ENCODE data around the gene ZFP1. TPM values are rescaled to one million over a fixed set of nuclear protein-coding genes. Genes with fewer than 3 reads are reported as not detected.

ZFP1 gene
- total RNA-seq, 1 donor from 2014 or later: 21.8 TPM

DNA sequence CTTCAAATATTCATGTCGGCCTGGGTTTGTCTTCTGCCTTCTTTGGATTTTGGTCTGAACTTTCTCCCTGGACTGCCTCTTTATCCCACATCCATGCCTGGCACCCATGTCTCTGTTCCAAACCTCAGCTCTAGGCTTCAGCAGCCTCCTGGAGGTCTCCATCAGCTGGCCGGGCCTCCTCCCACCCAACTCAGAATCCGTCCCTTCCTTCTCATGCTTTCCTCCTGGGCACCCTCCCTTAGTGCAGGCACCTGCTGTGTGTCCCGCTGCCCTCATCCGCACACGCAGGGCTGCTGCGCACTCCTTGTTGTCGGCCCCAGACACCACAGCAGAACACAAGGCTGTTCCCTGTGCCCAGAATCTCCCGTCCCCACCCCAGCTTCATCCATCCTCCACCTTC is 45.7 kb upstream of the ZFP1 start:
- Mint-ChIP-seq H3K4me1 (peaks cover 21% of the 10 kb centered on the region), H3K27me3 (ENCODE audit: low read depth) (no peaks in the 10 kb centered on the region), H3K36me3 (peaks cover 10% of the 10 kb centered on the region), H3K4me3 (no peak overlapping the region), H3K9me3 (peaks cover 6% of the 10 kb centered on the region), H3K27ac (no peak overlapping the region)
- TF ChIP-seq, protein P1, sequence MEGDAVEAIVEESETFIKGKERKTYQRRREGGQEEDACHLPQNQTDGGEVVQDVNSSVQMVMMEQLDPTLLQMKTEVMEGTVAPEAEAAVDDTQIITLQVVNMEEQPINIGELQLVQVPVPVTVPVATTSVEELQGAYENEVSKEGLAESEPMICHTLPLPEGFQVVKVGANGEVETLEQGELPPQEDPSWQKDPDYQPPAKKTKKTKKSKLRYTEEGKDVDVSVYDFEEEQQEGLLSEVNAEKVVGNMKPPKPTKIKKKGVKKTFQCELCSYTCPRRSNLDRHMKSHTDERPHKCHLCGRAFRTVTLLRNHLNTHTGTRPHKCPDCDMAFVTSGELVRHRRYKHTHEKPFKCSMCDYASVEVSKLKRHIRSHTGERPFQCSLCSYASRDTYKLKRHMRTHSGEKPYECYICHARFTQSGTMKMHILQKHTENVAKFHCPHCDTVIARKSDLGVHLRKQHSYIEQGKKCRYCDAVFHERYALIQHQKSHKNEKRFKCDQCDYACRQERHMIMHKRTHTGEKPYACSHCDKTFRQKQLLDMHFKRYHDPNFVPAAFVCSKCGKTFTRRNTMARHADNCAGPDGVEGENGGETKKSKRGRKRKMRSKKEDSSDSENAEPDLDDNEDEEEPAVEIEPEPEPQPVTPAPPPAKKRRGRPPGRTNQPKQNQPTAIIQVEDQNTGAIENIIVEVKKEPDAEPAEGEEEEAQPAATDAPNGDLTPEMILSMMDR (IDR thresholded peaks at IDR 0.05; ENCODE audit: unreplicated experiment): no peak
- DNase-seq (ENCODE audit: low spot score in 2 of 2, unreplicated experiment in 2 of 2): no peak

DNA sequence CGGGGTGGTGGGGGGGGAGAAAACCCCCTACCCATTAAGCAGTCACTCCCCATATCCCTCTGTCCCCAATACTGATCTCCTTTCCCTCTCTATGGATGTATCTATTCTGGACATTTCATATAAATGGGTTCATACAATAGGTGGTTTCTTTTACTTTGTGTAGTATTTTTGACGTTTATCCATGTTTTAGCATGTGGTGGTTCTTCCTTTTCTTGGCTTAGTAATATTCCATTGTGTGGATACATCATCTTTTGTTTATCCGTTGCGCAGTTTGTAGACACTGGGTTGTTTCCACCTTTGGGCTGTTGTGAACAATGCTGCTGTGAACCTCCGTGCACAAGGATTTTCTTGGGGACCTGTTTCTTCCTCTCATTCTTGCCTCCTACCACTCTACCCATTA is 44.3 kb upstream of the ZFP1 start:
- Mint-ChIP-seq H3K4me3 (no peak overlapping the region), H3K9me3 (peaks cover 6% of the 10 kb centered on the region), H3K27ac (no peak overlapping the region), H3K4me1 (peaks cover 15% of the 10 kb centered on the region), H3K27me3 (ENCODE audit: low read depth) (no peaks in the 10 kb centered on the region), H3K36me3 (peaks cover 13% of the 10 kb centered on the region)
- no peak for DNase-seq (ENCODE audit: low spot score in 2 of 2, unreplicated experiment in 2 of 2)
- TF ChIP-seq, protein P1 (IDR thresholded peaks at IDR 0.05; ENCODE audit: unreplicated experiment): no peak

DNA sequence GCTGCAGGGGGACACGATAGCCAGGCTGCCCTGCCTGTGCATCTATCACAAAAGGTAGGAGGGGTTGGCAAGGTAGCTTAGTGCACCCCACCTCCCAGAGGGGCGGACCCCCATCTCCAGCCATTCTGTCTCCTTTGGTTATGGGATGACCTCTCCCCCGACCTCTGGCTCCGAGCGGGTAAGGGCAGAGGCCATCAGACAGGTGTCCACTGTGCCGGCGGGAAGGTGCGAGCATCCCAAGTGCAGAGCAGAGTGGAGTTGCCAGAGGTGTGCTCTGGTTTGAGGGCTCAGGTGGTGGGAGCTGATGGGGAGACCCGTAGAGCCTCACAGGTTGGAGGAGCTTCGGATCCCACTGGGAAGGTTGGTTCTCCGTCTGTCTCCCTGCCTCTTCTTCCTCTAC is 43.5 kb upstream of the ZFP1 start:
- no peaks in the 10 kb centered on the region for H3K27me3 Mint-ChIP-seq (ENCODE audit: low read depth)

GRCh38 chr16:75105306-75106061 is 42.8 kb upstream of the ZFP1 start:
- Mint-ChIP-seq H3K9me3 (peaks cover 6% of the 10 kb centered on the region), H3K36me3 (peaks cover 13% of the 10 kb centered on the region), H3K4me1 (peaks cover 8% of the 10 kb centered on the region), H3K4me3 (no peak overlapping the region), H3K27me3 (ENCODE audit: low read depth) (no peaks in the 10 kb centered on the region), H3K27ac (peak overlapping the region; percentile 34)
- no peak for DNase-seq (ENCODE audit: low spot score in 2 of 2, unreplicated experiment in 2 of 2)
- TF ChIP-seq, protein P1 (IDR thresholded peaks at IDR 0.05; ENCODE audit: unreplicated experiment): no peak

More for the DNA sequence above, 43.5 kb upstream of the ZFP1 start:
- TF ChIP-seq, protein P1 (IDR thresholded peaks at IDR 0.05; ENCODE audit: unreplicated experiment): no peak
- DNase-seq (ENCODE audit: low spot score in 2 of 2, unreplicated experiment in 2 of 2): no peak
- Mint-ChIP-seq H3K36me3 (peaks cover 13% of the 10 kb centered on the region), H3K4me3 (no peak overlapping the region), H3K27ac (no peak overlapping the region), H3K4me1 (peaks cover 9% of the 10 kb centered on the region), H3K9me3 (peaks cover 6% of the 10 kb centered on the region)

DNA sequence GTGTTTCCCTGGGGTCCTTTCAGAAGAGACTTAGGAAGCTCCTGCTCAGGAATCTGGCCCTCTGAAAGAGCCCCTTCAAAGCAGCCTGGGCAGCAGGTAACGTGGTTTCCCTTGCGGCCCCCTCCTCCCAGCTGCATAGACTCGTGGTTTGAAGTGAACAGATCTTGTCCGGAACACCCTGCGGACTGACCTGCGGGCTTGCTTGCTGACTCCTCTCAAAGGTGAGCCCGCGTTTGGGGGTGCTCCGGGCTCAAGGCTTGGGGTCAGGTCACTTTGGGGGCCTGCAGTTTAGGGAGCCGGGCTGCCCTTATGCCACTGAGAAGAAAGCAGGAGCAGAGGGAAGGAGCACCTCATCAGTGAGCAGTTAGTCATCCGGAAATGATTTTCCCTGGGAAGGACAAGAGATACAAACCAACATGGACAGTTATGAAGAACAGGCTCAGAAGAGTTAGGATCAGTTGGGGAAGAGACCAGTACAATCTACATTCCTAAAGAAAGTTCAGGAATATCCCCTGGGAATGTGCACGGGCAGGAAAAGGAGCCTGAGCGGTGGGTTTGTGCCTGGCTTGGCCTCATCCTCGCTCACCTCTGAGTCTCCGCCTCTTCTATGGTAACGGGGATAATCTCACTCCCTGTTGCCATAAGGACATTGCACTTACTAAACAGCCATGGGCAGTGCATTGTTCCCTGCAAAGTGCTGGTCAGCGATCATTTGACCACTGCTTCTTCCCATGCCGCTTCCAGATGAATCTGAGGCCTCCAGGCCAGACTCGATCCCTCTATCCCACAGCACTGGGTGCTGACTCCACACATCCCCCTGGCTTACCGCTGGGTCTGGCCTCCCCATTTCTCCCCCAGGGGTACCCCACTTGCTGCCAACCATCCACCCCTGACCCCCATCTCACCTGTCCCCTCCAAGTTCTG is 41.7 kb upstream of the ZFP1 start:
- TF ChIP-seq, protein P1 (IDR thresholded peaks at IDR 0.05; ENCODE audit: unreplicated experiment): no peak
- no peak overlapping the region for H3K27ac Mint-ChIP-seq
- H3K36me3 Mint-ChIP-seq: peaks cover 13% of the 10 kb centered on the region
- peaks cover 17% of the 10 kb centered on the region for H3K4me1 Mint-ChIP-seq
- DNase-seq (ENCODE audit: low spot score in 2 of 2, unreplicated experiment in 2 of 2): no peak
- no peaks in the 10 kb centered on the region for H3K27me3 Mint-ChIP-seq (ENCODE audit: low read depth)
- peaks cover 6% of the 10 kb centered on the region for H3K9me3 Mint-ChIP-seq
- no peak overlapping the region for H3K4me3 Mint-ChIP-seq
